Smooth muscle cell (in vitro differentiated cells): ENCODE data around the gene TBPL1. TPM values are rescaled to one million over a fixed set of nuclear protein-coding genes. Genes with fewer than 3 reads are reported as not detected.

Experiments
- DNase-seq: peaks from one replicate; lab custom pipeline; 2025; ENCODE audit not compliant: unreplicated experiment; lab: John Stamatoyannopoulos, UW
- H2AFZ ChIP-seq: fragments of 200-600 bp; sonication (generic); 2 replicates; pipeline ENCODE4 v1.6.0; 2016; ENCODE audit warnings: antibody characterized with exemption, low read depth, mild to moderate bottlenecking
- H3F3A ChIP-seq: fragments of 200-600 bp; sonication (generic); 2 replicates; pipeline ENCODE4 v1.6.0; 2017; ENCODE audit warnings: antibody characterized with exemption, low read depth
- H3K27ac ChIP-seq: fragments of 200-600 bp; sonication (generic); 2 replicates; pipeline ENCODE4 v1.5.1; 2016; ENCODE audit warnings: low read depth, mild to moderate bottlenecking
- H3K27me3 ChIP-seq: fragments of 200-600 bp; sonication (generic); 2 replicates; pipeline ENCODE4 v1.6.1; 2016; ENCODE audit warnings: low read depth, mild to moderate bottlenecking
- H3K36me3 ChIP-seq: fragments of 200-600 bp; sonication (generic); 2 replicates; pipeline ENCODE4 v1.5.1; 2016; ENCODE audit warnings: low read depth
- H3K4me1 ChIP-seq: fragments of 200-600 bp; sonication (generic); 2 replicates; pipeline ENCODE4 v1.5.1; 2016; ENCODE audit warnings: low read depth
- H3K4me2 ChIP-seq: fragments of 200-600 bp; sonication (generic); 2 replicates; pipeline ENCODE4 v1.6.0; 2016; ENCODE audit warnings: mild to moderate bottlenecking
- H3K4me3 ChIP-seq: fragments of 200-600 bp; sonication (generic); 2 replicates; pipeline ENCODE4 v1.5.1; 2016; ENCODE audit warnings: mild to moderate bottlenecking
- H3K79me2 ChIP-seq: fragments of 200-600 bp; sonication (generic); 2 replicates; pipeline ENCODE4 v1.6.0; 2016; ENCODE audit warnings: low read depth, mild to moderate bottlenecking
- H3K9ac ChIP-seq: fragments of 200-600 bp; sonication (generic); 2 replicates; pipeline ENCODE4 v1.6.0; 2016; ENCODE audit warnings: low read depth
- H3K9me3 ChIP-seq: fragments of 200-600 bp; sonication (generic); replicated peaks from 2 replicates; pipeline ENCODE4 v1.5.1; 2016; ENCODE audit warnings: low read depth
- H4K20me1 ChIP-seq: fragments of 200-600 bp; sonication (generic); 2 replicates; pipeline ENCODE4 v1.6.0; 2016; ENCODE audit warnings: low read depth
- CTCF ChIP-seq: fragments of 200-600 bp; sonication (generic); IDR thresholded peaks from 2 replicates; pipeline ENCODE4 v1.5.1; 2017; ENCODE audit warnings: borderline replicate concordance, mild to moderate bottlenecking, antibody characterized with exemption; ENCODE audit not compliant: insufficient read depth, poor library complexity, severe bottlenecking
- WGBS: methylation state at CpG from one replicate; pipeline ENCODE4 v1.1.7; 2016; ENCODE audit warnings: low lambda C conversion rate; 5-methylcytosine and 5-hydroxymethylcytosine counted together
- polyA plus RNA-seq: library from polyadenylated mRNA; unstranded; fragments of >200 nt; fragmentation: Nextera tagmentation; extraction: Ambion mirVana; gene quantifications from 2 replicates; pipeline ENCODE4 v1.2.1, GENCODE V29; 2016
- total RNA-seq: library from RNA; depleted of rRNA; stranded (reverse); fragments of >200 nt; gene quantifications from 2 replicates; pipeline ENCODE4 v1.2.3, GENCODE V29; 2014

Gene TBPL1
- total and polyA plus RNA-seq, 2 experiments from 2014 or later = 35.2 to 46.9 TPM

DNA sequence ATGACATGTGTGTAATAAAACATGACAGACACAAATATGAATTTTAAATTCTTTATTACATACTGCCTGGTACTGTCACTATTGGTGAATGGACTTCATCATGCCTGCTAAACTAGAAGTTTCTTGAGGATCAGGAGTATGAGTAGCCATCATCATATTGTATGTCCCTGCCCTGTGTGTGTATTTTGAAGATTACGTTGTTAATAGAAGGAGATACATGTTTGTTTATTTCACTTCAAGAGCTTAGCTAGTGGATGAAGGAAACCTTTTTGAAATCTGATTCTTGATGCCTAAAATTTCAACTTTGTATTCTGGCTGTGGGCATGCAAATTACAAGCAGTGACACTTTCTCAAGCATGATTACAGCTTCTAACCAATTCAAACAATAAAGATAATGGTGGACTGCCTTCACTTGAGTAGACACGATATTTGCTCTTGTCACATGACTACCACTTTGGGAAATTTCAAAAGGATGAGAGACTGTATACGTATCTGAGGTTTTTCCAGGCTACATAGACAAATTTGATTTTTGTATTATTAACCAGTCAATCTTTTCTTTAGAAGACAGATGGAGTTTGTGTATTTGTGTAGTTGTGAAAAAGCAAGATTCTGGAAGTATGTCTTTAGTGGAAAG lies 3.5 kb downstream of the TBPL1 start:
- no peak for DNase-seq
- Histone ChIP-seq H3K4me1 (peaks cover 18% of the 10 kb centered on the region), H3K27ac (no peak overlapping the region), H2AFZ (no peak overlapping the region), H3K79me2 (peaks cover 84% of the 10 kb centered on the region), H3K9ac (no peak overlapping the region), H3K27me3 (no peaks in the 10 kb centered on the region), H3F3A (peaks cover 6% of the 10 kb centered on the region), H3K9me3 (no peaks in the 10 kb centered on the region), H3K4me2 (no peak overlapping the region), H3K36me3 (no peaks in the 10 kb centered on the region), H4K20me1 (peaks cover 72% of the 10 kb centered on the region), H3K4me3 (no peak overlapping the region)
- 86% methylated on average over 3 of the region's 3 CpGs for WGBS
- TF ChIP-seq CTCF = no peak

GRCh38 chr6:133957227-133957626 lies 4.2 kb downstream of the TBPL1 start:
- Histone ChIP-seq H3K4me2 (no peak overlapping the region), H4K20me1 (peaks cover 79% of the 10 kb centered on the region), H2AFZ (no peak overlapping the region), H3K4me1 (peaks cover 18% of the 10 kb centered on the region), H3K79me2 (peaks cover 91% of the 10 kb centered on the region), H3F3A (peaks cover 4% of the 10 kb centered on the region), H3K4me3 (no peak overlapping the region), H3K36me3 (no peaks in the 10 kb centered on the region), H3K27me3 (no peaks in the 10 kb centered on the region), H3K27ac (no peak overlapping the region), H3K9ac (no peak overlapping the region), H3K9me3 (no peaks in the 10 kb centered on the region)
- TF ChIP-seq CTCF = no peak
- 98% methylated on average over 4 of the region's 4 CpGs for WGBS
- DNase-seq = no peak

GRCh38 chr6:133957780-133958242 lies 4.8 kb downstream of the TBPL1 start:
- WGBS = 86% methylated on average over 2 of the region's 2 CpGs
- Histone ChIP-seq H3K79me2 (peaks cover 97% of the 10 kb centered on the region), H3K4me1 (peaks cover 19% of the 10 kb centered on the region), H4K20me1 (peaks cover 84% of the 10 kb centered on the region), H3K9me3 (no peaks in the 10 kb centered on the region), H3K27ac (no peak overlapping the region), H3K9ac (no peak overlapping the region), H3K27me3 (no peaks in the 10 kb centered on the region), H3K4me3 (no peak overlapping the region), H3K4me2 (no peak overlapping the region), H3F3A (no peaks in the 10 kb centered on the region), H3K36me3 (no peaks in the 10 kb centered on the region), H2AFZ (no peak overlapping the region)
- no peak for DNase-seq
- no peak for TF ChIP-seq CTCF

DNA sequence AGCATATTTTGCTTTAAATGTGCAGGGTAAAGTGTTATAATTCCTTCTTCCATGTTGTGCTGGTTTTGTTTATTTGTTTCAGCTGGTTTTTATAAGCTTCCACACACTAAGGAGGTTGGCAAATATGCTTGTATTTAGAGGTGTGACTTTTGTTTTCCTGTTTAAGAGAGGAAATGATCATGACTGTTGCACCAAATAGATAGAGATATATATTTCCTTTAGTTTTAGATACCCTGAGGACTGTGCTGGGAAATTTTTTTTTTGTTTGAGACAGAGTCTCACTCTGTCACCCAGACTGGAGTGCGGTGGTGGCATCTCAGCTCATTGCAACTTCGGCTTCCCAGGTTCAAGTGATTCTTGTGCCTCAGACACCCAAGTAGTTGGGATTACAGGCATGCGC lies 5.8 kb downstream of the TBPL1 start:
- Histone ChIP-seq H3K9me3 (no peaks in the 10 kb centered on the region), H3K27ac (no peak overlapping the region), H3F3A (no peaks in the 10 kb centered on the region), H3K27me3 (no peaks in the 10 kb centered on the region), H3K36me3 (no peaks in the 10 kb centered on the region), H2AFZ (no peak overlapping the region), H3K79me2 (peaks cover 97% of the 10 kb centered on the region), H3K4me3 (no peak overlapping the region), H3K4me2 (no peak overlapping the region), H4K20me1 (peaks cover 92% of the 10 kb centered on the region), H3K9ac (no peak overlapping the region), H3K4me1 (peaks cover 17% of the 10 kb centered on the region)
- no peak for DNase-seq
- 100% methylated on average over 3 of the region's 3 CpGs for WGBS
- no peak for TF ChIP-seq CTCF
